ENCODE data around the gene AOPEP.
"Not testable (repeated sequence)": the region's sequence is repeated elsewhere in the genome, so short reads cannot be mapped to it uniquely, and the experiment has no call there.

AOPEP gene

DNA sequence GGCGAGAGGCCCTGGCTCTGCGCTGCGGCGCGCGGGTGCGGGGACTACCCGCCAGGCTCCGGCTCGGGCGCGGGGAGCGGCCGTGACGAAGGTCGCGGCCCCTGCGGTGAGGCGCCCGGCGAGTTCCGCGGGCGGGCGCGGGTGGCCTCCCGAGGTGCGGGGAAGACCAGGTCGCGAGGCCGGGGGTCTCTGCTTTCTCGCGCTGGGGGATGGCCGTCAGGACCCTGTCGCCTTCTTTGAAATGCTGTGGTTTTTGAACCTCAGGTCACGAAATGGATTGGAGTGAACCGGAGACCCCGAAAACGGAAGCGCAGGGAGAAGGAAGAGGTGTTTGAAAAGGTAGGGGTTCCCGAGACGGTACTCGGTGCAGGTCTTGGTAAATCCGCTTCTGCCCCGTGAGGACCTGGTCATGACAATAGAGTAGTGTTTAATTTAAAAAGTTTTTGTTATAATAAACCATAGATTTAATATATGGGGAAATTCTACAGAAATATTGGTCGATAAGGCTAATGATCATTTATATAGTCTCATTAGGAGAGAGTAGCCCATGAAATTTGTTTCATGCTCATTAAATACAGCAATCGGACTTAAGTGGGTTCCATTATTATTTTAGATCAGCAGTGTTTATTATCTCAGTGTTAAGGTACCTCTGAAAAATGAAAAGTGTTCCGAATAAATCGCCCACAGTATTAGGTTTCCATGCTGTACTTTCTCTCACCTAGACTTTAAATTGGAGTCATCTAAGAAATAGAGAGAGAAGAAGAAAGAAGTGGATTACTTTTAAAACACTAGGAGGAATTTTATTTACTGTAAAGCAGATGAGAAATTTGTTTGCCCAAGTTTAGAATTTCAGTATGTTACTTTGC, 279.0 kb downstream of the AOPEP start:
- DNase-seq, result no peak

DNA sequence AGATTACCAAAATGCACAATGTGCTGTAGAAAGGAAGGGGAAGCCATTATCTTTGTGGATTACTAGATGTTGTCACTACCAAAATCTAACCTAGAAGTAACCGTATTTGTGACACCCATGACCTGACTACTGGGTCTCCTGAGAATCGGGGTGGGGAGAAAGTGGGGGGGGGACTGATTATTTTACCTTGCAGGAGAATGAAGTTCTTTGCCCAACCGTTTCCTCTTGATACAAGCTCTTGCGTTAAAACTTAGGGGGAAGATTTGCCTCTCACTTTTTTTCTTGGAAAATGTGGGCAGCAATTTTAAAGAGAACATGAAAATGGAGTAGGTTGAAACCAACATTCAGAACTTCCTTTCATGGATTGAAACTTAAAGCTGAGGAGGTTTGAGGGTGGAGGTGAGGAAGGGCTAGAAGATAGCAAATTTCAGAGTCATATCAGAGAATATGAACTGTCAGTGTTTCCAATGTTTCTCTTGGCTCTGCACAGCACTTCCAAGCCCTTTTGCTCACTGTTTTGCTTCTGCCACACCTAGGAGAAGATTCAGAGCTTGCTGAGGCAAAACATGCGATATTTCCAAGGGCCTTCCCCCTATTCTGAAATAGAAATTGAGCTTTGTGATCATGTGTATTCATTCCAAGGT, 280.8 kb downstream of the AOPEP start:
- no peak for DNase-seq

DNA sequence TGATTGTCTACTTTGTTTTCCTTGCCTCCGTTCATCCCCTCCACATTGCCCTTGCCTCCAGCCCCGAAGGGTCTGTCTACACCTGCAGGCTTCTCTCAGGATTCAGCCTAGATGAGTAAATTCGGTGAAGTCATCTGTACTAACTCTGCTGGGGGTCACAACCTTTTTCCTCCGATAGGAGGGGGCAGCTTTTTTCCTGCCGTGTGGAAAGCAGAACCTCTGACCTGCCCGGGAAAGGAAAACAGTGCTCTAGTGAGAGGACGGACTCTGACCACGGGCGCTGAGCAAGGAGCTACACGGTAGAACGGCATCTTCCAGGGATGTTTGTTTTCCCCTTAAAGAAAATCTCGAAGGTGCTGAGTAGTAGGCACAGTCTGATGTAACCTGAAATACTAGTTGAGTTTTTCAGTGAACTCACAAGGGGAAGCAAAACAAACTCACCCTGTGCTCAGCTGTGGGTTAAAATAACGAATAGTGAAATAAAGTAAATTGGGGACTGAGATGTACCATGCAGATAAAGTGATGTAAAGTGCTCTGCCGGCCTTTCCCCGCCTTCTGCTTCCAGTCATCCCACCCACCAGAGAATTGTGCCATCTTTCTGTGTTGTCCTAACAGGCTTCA, 281.8 kb downstream of the AOPEP start:
- DNase-seq, result peak; percentile 26

DNA sequence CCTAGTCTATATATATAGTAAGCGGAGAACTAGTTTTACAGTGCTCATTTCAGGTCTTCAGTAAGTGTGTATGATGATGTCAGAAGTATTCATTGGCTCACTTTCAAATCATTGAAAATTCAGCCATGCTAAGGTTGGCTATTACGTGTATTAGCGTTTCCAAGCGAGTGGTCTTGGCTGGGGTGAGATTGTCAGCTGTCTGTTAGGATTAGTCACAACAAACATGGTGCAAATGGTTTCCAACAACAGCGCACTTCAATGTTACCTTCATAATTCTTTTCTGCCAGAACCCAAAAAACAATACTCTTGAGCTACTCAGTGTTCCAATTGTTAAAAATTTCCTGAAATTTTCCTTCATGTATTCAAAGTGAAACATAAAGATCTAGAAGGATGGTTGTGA, 283.0 kb downstream of the AOPEP start:
- DNase-seq, result no peak

DNA sequence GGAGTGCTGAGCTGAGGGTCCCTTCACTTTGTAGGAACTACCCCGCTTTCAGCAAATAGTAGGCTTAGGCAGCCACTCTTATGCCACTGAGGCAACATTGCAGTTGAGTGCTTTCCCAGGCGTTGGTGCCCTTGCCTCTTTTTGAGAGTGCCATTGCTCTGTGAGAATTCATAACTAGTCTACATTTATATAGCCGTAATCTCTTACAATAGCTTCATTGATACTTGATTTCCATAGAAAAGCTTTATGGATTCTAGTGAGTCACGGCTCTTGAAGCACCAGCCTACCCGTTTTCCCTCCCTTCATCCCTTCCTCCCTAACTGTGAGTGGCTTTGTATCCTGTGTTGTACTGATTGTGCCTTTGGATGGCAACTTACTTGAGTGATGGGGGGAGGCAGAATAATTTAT, 283.9 kb downstream of the AOPEP start:
- no peak for DNase-seq

DNA sequence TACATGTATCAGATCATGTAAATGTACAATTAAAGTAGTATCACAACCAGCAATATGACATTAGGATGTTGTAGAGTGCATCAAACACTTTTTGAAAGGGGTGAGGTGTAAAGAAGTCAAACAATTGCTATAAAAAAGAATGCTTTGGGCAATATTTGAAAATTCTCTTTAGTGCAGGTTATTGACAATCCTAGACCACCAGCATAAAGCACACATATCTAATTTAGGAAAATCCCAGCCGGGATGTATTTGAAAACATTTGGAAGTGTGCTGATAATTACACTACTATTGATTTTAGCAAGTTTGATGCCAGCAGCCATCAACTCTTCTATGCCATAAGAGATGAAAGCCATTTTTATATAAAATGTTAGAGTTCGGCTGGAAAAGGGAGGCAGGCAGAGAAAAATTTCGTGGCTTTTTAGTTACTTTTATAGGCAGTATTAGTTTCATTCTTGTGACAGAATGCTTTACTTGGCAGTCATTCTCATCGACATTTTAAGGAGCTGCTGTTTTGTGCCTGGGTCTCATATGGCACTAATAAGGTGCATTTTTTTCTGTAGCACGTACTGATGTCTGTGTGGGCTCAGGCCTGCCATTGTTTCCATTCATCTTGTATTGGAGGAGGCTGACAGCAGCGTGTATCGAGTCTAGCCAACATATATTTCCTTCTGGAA, 285.7 kb downstream of the AOPEP start:
- DNase-seq, result no peak

DNA sequence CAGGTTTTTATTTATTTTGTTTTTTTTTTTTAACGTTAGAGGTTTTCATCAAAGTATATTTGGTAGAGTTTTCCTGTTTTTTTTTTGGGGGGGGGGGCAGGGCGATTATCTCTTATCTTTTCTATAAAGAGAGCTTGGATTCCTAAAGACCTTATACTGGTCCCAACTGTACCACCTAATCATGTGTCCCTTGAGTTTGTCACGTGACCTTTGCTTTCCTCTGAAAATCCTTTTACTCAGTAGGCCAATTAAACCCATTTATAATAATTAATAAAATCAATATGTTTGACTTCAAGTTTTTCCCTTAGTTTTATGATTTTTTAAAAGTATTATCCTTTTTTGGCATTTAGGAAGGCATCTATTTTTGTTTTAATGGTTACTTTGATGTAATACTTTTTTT, 286.4 kb downstream of the AOPEP start:
- no peak for DNase-seq

DNA sequence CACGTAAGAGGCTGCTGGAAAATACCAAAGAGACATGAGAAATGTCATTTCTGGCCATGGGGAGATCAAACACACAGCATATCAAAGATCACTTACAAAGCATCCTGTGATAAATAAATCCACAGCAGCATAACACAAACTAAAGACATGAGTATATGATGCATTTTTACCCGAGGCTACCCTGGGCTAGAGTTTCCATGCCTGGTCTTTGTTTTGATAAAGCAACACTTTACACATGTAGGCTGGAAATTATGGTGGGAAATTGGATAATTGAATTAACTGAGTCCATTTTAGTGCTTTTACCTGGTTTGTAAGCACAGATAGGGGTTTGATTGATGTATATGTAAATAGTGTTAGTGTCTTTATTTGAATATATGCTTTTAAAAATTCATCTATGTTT, 288.4 kb downstream of the AOPEP start:
- DNase-seq, result no peak

DNA sequence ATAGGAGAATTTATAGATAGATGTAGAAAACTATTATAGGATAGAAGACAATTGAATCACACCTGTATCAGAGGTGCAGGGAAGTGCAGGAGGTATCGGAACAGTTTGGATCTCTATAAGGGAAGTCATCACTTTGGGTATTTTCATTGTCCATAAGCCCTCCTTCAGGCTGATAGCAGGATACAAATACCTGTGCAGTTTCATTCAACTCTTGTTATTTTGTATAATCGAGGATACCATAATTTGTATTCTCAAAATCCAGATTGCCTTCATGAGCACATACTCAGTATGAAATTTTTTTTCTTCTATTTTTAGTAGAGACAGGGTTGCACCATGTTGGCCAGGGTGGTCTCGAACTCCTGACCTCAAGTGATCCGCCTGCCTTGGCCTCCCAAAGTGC, 289.1 kb downstream of the AOPEP start:
- no peak for DNase-seq

DNA sequence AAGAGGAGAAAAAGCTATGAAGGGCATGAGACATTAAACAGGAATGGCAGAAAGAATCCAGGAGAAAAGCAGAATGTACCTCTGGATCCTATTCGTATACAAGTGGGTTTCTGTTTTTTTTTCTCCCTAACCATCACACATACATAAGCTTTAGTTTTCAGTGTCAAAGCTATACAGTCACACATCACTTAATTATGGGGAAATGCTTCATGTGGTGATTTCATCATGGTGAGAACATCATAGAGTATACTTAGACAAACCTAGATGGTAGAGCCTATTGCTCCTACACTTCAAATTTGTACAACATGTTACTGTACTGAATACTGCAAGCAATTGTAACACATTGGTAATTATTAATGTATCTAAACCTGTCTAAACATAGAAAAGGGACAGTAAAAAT, 290.6 kb downstream of the AOPEP start:
- DNase-seq, result peak; percentile 21

DNA sequence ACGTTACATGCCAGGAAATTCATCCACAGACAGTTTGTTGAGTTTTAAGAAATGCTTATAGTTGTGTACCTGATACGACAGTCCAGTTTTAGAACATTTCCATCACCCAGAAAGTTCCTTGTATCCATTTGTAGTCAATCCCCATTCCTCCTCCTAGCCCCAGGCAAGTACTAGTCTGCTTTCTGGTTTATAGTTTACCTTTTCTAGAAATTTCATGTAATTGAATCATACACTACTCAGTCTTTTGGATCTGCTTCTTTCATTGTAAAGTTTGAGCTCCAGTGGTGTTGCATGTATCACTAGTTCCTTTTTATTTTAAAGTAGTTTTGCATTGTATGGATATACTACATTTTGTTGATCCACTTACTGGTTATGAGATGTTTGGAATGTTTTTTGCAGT, 291.2 kb downstream of the AOPEP start:
- peak; percentile 34 for DNase-seq

DNA sequence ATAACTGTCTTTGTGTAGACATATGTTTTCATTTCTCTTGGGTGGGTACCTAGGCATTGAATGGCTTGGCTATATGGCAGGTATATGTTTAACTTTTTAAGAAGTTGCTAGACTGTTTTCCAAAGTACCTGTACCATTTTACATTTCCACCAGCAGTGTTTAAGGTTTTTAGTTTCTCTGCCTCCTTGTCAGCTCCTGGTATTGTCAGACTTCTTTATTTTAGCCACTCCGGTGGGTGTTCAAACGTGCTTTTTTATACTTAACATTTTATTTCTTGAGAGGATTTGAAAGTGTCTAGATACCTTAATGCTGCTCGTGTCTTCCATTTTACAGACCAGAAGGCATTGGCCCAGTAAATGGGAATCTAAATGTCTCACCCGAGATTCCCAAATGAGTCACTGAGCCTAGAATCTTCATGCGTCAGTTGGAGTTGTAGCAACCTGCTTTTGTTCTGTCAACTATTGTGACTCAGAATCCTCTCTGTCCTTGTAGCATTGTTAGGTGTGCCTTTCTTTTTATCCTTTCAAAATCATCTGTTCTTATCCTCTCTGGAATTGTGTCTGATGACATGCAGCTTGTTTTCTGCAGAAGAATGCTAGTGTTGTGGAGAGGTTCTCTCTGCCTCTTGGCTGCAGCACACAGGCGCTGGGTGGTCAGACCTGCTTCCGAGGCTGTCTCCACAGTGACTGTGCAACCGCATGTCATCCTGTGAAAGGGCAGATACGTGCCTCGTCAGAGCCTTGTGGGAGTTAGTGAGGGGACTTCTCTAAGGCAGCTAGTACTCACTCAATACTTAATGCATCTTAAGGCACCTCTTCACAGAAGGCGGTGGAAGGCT, 291.8 kb downstream of the AOPEP start:
- peak; percentile 93 for DNase-seq

DNA sequence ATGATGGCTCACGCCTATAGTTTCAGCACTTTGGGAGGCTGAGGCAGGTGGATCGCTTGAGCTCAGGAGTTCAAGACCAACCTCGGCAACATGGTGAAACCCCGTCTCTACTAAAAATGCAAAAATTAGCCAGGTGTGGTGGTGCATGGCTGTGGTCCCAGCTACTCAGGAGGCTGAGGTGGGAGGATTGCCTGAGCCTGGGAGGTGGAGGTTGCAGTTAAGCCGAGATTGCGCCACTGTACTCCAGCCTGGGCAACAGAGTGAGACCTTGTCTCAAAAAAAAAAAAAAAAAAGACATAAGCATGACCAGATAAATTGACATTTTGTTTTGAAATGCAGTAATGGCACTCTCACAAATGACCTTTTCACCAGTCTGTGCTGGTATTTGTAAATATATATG, 294.1 kb downstream of the AOPEP start:
- DNase-seq, result not testable (repeated sequence)

DNA sequence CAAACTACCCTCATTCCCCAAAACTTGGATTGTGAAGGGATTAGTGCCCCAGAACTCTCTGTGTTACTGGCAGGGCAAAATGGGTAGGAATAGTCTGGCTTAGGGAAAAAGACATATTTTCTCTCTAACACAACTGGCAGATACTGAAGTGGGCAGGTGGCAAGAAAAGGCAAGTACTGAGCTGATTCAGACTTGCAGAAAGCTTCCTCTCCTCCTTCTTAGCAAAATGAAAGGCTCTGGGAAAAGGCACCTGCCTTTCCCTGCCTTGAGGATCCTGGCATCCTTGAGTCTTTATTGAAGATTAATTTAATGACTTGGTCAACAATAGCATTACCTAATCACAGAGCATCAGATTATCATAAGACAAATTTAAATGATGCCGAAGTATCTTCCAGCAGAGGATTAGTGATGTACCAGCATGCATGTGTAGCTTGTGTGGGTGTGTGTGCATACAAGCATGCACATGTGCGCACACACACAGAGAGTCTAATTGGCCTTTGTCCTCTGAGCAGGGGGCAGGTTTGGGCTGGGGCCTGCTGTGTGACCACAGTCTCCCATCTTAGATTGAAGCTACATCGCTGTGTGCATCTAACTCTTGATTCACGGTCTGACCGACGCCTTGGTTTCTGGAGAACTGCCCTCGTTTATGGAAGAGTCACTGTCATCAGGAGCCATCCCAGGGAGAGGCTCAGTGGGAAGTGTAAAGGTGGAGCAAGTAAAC, 294.8 kb downstream of the AOPEP start:
- no peak for DNase-seq

DNA sequence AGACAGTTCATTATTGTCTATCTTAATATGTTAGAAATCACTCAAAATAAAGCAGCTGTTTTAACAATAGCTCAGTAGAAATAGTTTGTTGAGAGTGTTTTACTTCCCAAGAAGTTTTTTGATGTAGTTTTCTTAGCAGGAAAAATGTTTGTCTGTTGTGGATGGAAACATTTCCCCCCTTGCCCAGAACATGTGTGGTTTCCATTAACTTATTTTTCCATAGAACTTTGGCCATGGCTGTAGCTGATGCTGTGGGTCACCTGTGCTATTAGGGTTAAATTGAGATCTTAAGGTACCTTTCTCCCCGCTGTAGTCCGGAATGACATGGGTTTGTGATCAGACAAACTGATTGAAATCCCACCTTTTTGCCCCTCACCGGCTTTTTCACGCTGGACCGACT, 296.2 kb downstream of the AOPEP start:
- DNase-seq, result no peak

DNA sequence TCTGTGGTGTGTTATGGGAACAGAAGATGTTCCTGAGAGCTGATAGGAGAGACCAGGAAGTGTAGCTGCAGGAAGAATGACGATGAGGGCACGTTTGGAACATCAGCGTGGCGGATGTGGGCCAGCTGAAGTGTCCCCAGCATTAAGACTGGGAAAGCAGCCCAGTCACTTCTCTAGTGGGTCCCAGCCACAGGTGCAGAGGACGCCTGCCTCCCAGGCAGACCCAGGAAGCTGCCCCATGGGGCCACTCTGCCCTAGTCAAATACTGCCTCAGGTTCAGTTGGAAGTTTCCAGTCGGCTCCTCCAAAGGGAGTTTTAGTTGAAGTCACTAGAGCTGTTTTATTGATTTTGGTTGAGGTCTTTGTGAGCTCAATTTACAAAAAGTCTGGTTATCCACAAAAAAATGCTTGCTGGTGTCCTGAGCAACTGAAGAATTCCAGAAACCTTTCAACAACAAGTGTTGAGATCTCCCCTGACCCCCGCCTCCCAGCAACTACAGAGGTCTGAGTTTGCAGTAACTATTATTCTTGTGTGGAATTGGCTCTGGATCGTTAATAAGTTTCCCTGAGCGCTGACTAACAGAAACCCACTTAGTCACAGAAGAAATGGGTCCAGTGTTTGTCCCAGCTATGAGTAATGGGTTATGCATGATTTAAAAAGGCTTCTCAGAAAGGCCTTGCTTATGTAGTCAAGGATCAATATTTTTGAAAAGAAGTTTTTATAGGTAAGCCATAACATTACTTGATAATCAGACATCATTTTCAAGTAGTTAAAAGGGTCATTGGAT, 296.9 kb downstream of the AOPEP start:
- DNase-seq, result peak; percentile 90

DNA sequence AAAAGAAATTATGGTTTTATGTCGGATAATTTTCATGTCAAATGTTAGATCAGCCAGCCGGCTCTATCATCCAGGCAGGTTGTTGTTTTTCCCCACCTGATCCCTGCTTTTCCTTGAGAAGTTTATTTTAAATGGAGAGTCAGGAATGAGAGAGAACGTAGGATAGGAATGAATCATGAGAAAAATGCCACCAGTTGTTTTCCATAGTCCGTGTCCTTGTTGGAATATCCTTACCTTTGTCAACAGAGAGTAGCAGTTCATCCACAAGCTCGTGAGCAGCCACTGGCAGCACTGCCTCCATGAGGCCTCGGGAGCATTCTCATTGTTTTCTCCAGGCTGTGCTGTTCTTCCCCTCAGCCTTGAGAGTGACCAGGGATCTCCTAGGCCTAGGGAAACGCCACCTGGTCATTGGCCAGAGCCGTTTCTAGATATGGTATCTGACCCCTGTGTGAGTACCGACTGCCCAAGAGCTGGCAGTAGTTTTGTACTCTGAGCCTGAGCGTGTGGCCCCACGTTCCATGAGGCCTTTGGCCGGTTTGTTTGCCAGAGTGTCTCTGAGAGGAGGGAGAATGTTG, 297.7 kb downstream of the AOPEP start:
- DNase-seq, result peak; percentile 10

DNA sequence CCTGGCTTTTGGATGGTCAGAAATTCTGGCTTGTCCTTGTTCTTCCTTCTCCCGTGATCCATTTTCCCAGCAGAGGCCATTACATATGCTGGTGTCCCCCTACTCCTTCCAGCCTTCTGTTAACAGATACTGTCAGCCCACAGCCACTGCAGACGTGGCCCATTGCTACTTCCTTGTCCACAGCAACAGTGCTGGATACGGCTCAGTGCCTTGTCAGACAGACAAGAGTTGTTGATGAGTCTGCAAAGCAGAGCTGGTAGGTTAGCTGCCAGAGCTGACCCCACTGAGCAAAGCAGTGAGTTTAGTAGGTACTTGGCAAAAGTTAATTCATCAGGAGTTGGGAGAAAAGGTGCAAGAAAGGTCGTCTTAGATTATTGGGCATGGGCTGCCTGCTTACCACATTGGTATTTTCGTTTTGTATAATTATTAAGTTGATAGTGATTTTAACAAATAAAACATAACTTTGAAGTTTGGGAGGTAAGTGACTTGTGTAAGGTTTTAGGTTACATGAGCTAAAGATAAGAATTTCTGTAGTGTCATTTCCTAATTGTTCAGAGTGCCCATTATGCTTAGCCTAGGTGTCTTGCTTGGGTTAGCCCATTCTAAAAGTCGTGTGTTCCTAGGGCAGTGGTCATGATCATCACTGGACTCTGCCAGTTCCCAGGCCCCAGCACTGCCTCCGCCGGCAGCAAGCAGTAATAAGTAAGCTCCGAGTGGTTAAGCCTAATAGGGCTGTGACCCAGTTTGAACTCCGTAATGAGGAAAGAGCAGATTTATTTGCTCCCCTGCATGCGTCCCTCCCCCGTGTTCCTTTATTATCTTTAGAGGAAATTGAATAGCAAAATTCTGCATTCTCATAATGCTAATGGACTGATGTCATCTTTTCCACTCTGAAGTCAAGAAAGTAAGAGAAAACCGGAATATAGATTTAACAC, 299.0 kb downstream of the AOPEP start:
- peak; percentile 97 for DNase-seq

DNA sequence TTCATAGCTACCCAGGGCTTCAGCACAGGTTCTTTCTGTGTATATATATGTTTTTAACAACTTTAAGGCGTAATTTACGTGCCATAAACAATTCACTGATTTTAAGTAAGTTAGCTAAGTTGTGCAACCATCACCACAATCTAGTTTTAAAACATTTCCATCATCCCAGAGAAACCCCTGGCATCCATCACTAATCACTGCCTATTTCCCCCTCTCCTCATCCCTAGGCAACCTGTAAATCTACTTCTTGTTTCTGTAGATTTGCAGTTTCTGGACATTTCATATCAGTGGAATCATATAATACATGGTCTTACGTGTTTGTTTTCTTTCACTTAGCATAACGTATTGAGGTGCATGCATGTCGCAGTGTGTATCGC, 299.6 kb downstream of the AOPEP start:
- no peak for DNase-seq
